GM23338 (cell line): Measurements from ENCODE around the gene C2orf81. TPM values are rescaled to one million over a fixed set of nuclear protein-coding genes. Genes with fewer than 3 reads are reported as not detected.

Source experiments
- ATAC-seq: fragments of 200-7000 bp; cut with Tn5 transposase; 3 replicates; pipeline ENCODE4 v1.9.1; 2020
- DNase-seq: peaks from one replicate; pipeline ENCODE4 v3.0.0-alpha.2; 2015; ENCODE audit warnings: low spot score
- H2AFZ ChIP-seq: fragments of 200-600 bp; sonication (generic); 2 replicates; pipeline ENCODE4 v1.8.0; 2016; ENCODE audit warnings: antibody characterized with exemption, mild to moderate bottlenecking, moderate library complexity
- H3F3A ChIP-seq: fragments of 200-600 bp; sonication (generic); replicated peaks from 2 replicates; pipeline ENCODE4 v1.8.0; 2017; ENCODE audit warnings: antibody characterized with exemption, mixed run types, low read depth
- H3K27ac ChIP-seq: fragments of 200-600 bp; sonication (generic); 2 replicates; pipeline ENCODE4 v1.6.1; 2016; ENCODE audit warnings: low read depth
- H3K27me3 ChIP-seq: fragments of 200-600 bp; sonication (generic); 2 replicates; pipeline ENCODE4 v1.8.0; 2016; ENCODE audit warnings: mild to moderate bottlenecking, mixed run types, moderate library complexity; ENCODE audit not compliant: insufficient read depth
- H3K36me3 ChIP-seq: fragments of 200-600 bp; sonication (generic); 2 replicates; pipeline ENCODE4 v1.8.0; 2016; ENCODE audit warnings: mild to moderate bottlenecking; ENCODE audit not compliant: insufficient read depth
- H3K4me1 ChIP-seq: fragments of 200-600 bp; sonication (generic); 2 replicates; pipeline ENCODE4 v1.8.0; 2016; ENCODE audit warnings: mild to moderate bottlenecking, moderate library complexity; ENCODE audit not compliant: insufficient read depth
- H3K4me2 ChIP-seq: fragments of 200-600 bp; sonication (generic); 2 replicates; pipeline ENCODE4 v1.7.1; 2017; ENCODE audit warnings: mixed run types
- H3K4me3 ChIP-seq: fragments of 200-600 bp; sonication (generic); 2 replicates; pipeline ENCODE4 v1.6.1; 2016; ENCODE audit warnings: mixed run types
- H3K79me2 ChIP-seq: fragments of 200-600 bp; sonication (generic); replicated peaks from 2 replicates; pipeline ENCODE4 v1.8.0; 2017; ENCODE audit warnings: mild to moderate bottlenecking; ENCODE audit not compliant: insufficient read depth
- H3K9me2 ChIP-seq: fragments of 200-600 bp; sonication (generic); 2 replicates; pipeline ENCODE4 v1.8.0; 2017; ENCODE audit not compliant: insufficient read depth
- H4K20me1 ChIP-seq: fragments of 200-600 bp; sonication (generic); replicated peaks from 2 replicates; pipeline ENCODE4 v1.8.0; 2017; ENCODE audit warnings: mild to moderate bottlenecking; ENCODE audit not compliant: insufficient read depth
- H3K27ac Mint-ChIP-seq: 2 replicates; pipeline ENCODE4 v1.8.0; 2020; ENCODE audit warnings: inconsistent platforms, mild to moderate bottlenecking, moderate library complexity, mixed read lengths
- H3K27me3 Mint-ChIP-seq: 3 replicates; pipeline ENCODE4 v1.8.0; 2022; ENCODE audit warnings: low read depth, mild to moderate bottlenecking, moderate library complexity, mixed read lengths, inconsistent platforms; ENCODE audit not compliant: insufficient read depth, poor library complexity
- H3K36me3 Mint-ChIP-seq: 3 replicates; pipeline ENCODE4 v1.8.0; 2021; ENCODE audit warnings: low read depth, mild to moderate bottlenecking, inconsistent platforms, moderate library complexity, mixed read lengths
- H3K4me1 Mint-ChIP-seq: 3 replicates; pipeline ENCODE4 v1.8.0; 2020; ENCODE audit warnings: mild to moderate bottlenecking, inconsistent platforms, mixed read lengths
- H3K4me3 Mint-ChIP-seq: 3 replicates; pipeline ENCODE4 v1.8.0; 2021; ENCODE audit warnings: moderate library complexity, mild to moderate bottlenecking, inconsistent platforms, mixed read lengths
- H3K9me3 Mint-ChIP-seq: 3 replicates; pipeline ENCODE4 v1.8.0; 2020; ENCODE audit warnings: moderate library complexity, mild to moderate bottlenecking, inconsistent platforms, mixed read lengths
- CREB1 ChIP-seq: fragments of 250-450 bp; sonication (Bioruptor Pico); IDR thresholded peaks from 2 replicates; pipeline ENCODE4 v1.5.0; 2020; ENCODE audit warnings: low read depth, mild to moderate bottlenecking, moderate library complexity
- CTCF ChIP-seq, 2 experiments: fragments of 200-600 bp in 1 of 2; sonication (generic) in 1 of 2; conservative IDR thresholded peaks; 2 replicates each; pipeline versions ENCODE4 v1.5.1 to v1.6.1; 2016 to 2017; ENCODE audit warnings: antibody characterized with exemption in 2 of 2, low read depth in 2 of 2, mild to moderate bottlenecking in 2 of 2, moderate library complexity in 1 of 2
- ETS1 ChIP-seq: IDR thresholded peaks from 2 replicates; pipeline ENCODE4 v1.6.1; 2016; ENCODE audit warnings: antibody characterized with exemption
- EZH2 ChIP-seq: fragments of 200-600 bp; sonication (generic); IDR thresholded peaks from one replicate; pipeline ENCODE4 v1.8.0; 2017; ENCODE audit warnings: antibody characterized with exemption, mild to moderate bottlenecking, low read depth; ENCODE audit not compliant: unreplicated experiment
- EZH2phosphoT487 ChIP-seq: fragments of 200-600 bp; sonication (generic); IDR thresholded peaks from one replicate; pipeline ENCODE4 v1.8.1; 2018; ENCODE audit warnings: antibody characterized with exemption; ENCODE audit not compliant: unreplicated experiment
- JUNB ChIP-seq: IDR thresholded peaks from one replicate; pipeline ENCODE4 v1.6.1; 2016; ENCODE audit warnings: antibody characterized with exemption; ENCODE audit not compliant: unreplicated experiment
- NANOG ChIP-seq: IDR thresholded peaks from 2 replicates; pipeline ENCODE4 v1.6.1; 2016; ENCODE audit warnings: antibody characterized with exemption, borderline replicate concordance
- POLR2AphosphoS5 ChIP-seq: IDR thresholded peaks from 2 replicates; pipeline ENCODE4 v1.6.1; 2016; ENCODE audit warnings: antibody characterized with exemption, low read depth
- REST ChIP-seq: IDR thresholded peaks from one replicate; pipeline ENCODE4 v1.6.1; 2018; ENCODE audit warnings: antibody characterized with exemption; ENCODE audit not compliant: unreplicated experiment
- STAT1 ChIP-seq: IDR thresholded peaks from one replicate; pipeline ENCODE4 v1.6.1; 2016; ENCODE audit warnings: antibody characterized with exemption; ENCODE audit not compliant: unreplicated experiment
- ZNF114 ChIP-seq: fragments of 250-450 bp; sonication (Bioruptor Pico); IDR thresholded peaks from 2 replicates; pipeline ENCODE4 v1.5.0; 2020; ENCODE audit warnings: mild to moderate bottlenecking, moderate library complexity
- ZNF331 ChIP-seq: fragments of 250-450 bp; sonication (Bioruptor Pico); IDR thresholded peaks from 2 replicates; pipeline ENCODE4 v1.5.0; 2020; ENCODE audit warnings: low read depth, mild to moderate bottlenecking, moderate library complexity
- ZNF462 ChIP-seq: fragments of 250-450 bp; sonication (Bioruptor Pico); IDR thresholded peaks from 2 replicates; pipeline ENCODE4 v1.5.0; 2020; ENCODE audit warnings: mild to moderate bottlenecking, moderate library complexity
- polyA plus RNA-seq: library from polyadenylated mRNA; unstranded; fragments of >200 nt; fragmentation: Nextera tagmentation; extraction: Ambion mirVana; gene quantifications from 2 replicates; pipeline ENCODE4 v1.2.1, GENCODE V29; 2016
- total RNA-seq: library from RNA; depleted of rRNA; stranded (reverse); fragments of >200 nt; shearing (Covaris generic); gene quantifications from 2 replicates; pipeline ENCODE4 v1.2.3, GENCODE V29; 2014

Gene C2orf81
- total and polyA plus RNA-seq, 2 experiments from 2014 or later, result 3.8 to 4.6 TPM

GRCh38 chr2:74458938-74459363 lies 37.5 kb upstream of the C2orf81 start:
- Histone ChIP-seq H4K20me1 (peaks cover 4% of the 10 kb centered on the region; the same call in 1 of the 2 replicates), H3K4me3 (peak overlapping the region; percentile 99), H3K79me2 (peaks cover 10% of the 10 kb centered on the region), H3K4me2 (peak overlapping the region; percentile 97), H3K9me2 (no peaks in the 10 kb centered on the region), H3F3A (peaks cover 12% of the 10 kb centered on the region; the same call in 1 of the 2 replicates), H3K27me3 (no peaks in the 10 kb centered on the region), H3K36me3 (no peaks in the 10 kb centered on the region; the same call in 1 of the 2 replicates), H2AFZ (no peak overlapping the region), H3K27ac (peak overlapping the region; percentile 88), H3K4me1 (peaks cover 17% of the 10 kb centered on the region)
- no peaks in the 10 kb centered on the region; the same call in 1 of the 3 replicates for H3K9me3 Mint-ChIP-seq
- peak overlapping the region; percentile 97 for H3K27ac Mint-ChIP-seq
- H3K36me3 Mint-ChIP-seq, result peaks cover 17% of the 10 kb centered on the region
- peak overlapping the region; percentile 94 for H3K4me3 Mint-ChIP-seq
- ATAC-seq, result no peak
- H3K4me1 Mint-ChIP-seq, result peaks cover 33% of the 10 kb centered on the region
- DNase-seq, result no peak
- H3K27me3 Mint-ChIP-seq, result peaks cover 27% of the 10 kb centered on the region
- TF ChIP-seq POLR2AphosphoS5 (no peak), EZH2 (no peak), ZNF331 (CRISPR knock-in tag) (no peak), EZH2phosphoT487 (no peak), NANOG (no peak), REST (no peak), ETS1 (no peak), CREB1 (CRISPR knock-in tag) (no peak), ZNF114 (CRISPR knock-in tag) (no peak), STAT1 (no peak), CTCF (conservative IDR thresholded peaks at IDR 0.05; ENCODE audit: low read depth in 2 of 2) (no peak), JUNB (no peak), ZNF462 (no peak)
